ENCODE data around the gene FGF11.
"Not testable (repeated sequence)": the region's sequence is repeated elsewhere in the genome, so short reads cannot be mapped to it uniquely, and the experiment has no call there.

FGF11 gene

DNA sequence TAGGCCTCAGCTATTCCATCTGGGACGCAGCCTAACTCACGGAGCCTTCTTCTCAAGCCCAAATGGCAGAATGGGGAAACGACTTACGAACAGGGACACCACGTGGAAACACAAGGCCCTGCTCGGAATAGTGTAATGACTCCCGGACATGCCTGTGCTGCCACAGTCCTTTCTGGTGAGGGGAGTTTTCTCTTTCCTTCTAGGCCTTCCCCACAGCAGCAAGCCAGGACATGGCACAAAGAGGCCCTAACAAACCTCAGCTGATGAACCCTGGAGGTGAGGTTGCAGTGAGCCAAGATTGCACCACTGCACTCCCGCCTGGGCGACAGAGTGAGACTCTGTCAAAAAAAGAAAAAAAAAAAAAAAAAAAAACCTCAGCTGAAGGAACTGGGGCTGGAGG, 24.8 kb downstream of the FGF11 start:
- no peak for DNase-seq

DNA sequence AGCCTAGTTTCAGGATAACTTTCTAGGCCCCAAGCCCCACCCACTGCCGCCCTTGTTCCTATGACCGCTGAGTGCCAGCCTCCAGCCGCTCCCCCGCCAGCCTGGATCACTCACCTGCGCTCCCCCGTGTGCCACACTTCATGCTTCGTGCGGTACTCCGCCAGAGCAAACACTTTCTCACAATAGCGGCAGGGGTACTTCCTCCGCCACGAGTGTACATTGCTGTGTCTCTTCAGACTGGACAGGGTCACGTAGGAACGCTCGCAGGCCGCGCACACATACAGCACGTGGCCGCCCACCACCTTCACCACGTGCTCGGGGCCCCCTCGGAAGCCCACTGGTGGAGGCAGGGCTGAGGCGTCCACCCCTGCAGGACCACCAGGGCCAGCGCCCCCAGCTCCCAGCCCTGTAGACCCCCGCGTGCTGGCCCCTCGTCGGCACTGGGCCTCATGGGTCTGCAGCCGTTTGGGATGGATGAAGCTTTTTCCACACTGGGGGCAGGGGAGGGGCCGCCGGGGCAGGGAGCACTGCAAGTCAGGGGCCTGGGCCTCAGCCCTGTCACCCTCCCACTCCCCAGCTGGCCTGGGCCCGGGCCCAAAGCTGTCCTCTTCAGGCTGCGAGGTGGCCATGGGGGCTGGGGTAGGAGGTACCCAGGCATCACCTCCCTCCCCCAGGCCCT, 26.4 kb downstream of the FGF11 start:
- no peak for DNase-seq

GRCh38 chr17:7466318-7466638, 27.0 kb downstream of the FGF11 start:
- no peak for DNase-seq

GRCh38 chr17:7466639-7467341, 27.5 kb downstream of the FGF11 start:
- no peak for DNase-seq

DNA sequence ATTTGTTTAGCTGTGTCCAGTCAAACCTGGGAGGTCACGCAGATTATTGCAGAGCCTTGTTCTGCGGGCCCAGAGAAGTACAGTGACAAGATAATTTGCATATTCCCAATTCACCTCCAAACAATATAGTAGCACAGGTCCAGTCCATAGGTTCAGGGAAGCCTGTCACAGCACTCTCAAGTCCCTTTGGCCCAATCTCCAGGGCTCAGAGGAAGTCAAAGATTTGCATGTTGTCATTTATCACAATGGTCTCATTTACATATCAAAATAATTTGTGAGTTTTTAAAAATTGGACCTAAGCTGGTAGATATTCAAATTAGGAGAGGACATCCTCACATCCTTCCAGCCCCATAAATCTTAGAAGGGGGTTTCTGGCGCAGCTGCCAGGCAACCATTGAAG, 28.2 kb downstream of the FGF11 start:
- no peak for DNase-seq

- no peak for DNase-seq
Measured at GRCh38 chr17:7468290-7468689, 29.0 kb downstream of the FGF11 start.

GRCh38 chr17:7468804-7469389, 29.6 kb downstream of the FGF11 start:
- no peak for DNase-seq

- not testable (repeated sequence) for DNase-seq
Measured at GRCh38 chr17:7469843-7470242, 30.5 kb downstream of the FGF11 start.

DNA sequence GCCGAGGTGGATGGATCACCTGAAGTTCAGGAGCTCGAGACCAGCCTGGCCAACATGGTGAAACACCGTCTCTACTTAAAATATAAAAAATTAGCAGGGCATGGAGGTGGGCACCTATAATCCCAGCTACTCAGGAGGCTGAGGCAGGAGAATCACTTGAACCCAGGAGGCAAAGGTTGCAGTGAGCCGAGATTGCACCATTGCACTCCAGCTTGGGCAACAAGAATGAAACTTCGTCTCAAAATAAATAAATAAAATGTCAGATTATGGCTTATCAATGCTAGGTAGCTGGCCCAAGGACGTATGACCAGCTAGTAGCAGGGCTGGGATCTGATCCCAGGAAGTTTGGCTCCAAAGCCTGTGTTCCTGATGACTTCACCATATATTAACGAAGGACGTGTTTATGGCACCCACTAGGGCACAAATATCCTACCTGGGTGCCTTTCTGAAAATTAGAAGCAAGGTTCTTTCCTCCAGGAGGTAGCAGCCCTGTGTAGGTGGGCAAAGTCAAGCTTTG, 31.2 kb downstream of the FGF11 start:
- not testable (repeated sequence) for DNase-seq

DNA sequence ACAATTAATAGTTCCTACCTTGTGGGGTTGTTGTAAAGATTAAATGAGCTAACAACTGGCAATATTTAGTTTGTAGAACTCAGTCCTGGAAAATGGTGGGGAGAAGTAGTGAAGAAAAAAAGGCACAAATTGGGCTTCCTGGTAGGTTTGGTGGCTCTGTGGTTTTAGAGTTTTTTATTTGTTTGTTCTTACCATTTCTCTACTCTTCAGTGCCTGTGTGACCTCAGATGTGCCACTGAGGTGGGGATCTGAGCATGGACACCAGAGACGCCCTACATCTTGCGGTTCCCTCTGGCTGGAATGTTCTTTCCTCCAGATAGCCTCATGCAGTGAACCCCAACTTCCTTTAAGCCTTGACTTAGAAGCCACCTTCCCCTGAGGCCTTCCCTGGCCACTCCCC, 32.4 kb downstream of the FGF11 start:
- DNase-seq, result no peak

DNA sequence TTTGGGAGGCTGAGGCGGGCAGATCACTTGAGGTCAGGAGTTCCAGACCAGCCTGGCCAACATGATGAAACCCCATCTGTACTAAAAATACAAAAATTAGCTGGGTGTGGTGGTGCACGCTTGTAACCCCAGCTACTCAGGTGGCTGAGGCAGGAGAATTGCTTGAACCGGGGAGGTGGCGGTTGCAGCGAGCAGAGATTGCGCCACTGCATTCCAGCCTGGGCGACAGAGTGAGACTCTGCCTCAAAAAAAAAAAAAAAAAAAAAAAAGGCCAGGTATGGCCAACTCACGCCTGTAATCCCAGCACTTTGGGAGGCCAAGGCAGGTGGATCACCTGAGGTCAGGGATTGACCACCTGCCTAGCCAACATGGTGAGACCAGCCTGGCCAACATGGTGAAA, 35.5 kb downstream of the FGF11 start:
- DNase-seq, result not testable (repeated sequence)

DNA sequence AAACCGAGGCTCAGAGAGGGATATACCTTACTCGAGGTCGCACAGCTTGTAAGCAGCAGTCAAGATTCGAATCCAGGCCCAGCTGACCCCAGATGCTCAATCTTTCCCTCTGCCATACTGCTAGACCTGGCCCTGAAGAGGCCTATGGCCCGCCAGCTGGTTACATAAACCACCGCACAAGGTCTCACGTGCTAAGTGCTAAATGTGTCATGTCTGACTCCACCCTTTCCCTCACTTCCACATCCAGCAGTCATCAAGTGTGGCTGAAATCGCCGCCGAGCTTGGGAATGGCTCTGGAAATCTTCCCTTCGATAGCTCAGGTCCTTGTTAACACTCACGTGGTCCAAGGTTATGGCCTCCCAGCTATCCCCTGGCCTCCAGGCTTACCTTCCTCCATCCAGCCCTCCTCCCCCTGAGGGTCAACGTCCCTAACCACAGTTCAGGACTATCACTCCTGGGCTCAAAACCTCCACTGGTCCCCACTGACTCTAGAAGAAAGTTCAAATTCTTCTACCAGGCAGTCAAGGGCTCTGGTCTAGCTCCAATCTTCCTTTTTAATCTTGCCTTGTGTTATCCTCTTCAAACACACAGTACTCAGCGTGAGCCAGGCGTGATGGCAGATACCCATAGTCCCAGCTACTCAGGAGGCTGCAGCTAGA, 36.6 kb downstream of the FGF11 start:
- DNase-seq, result no peak

- DNase-seq, result no peak
Measured at GRCh38 chr17:7476494-7476893, 37.2 kb downstream of the FGF11 start.

- DNase-seq, result no peak
Measured at GRCh38 chr17:7476951-7477350, 37.6 kb downstream of the FGF11 start.

GRCh38 chr17:7477392-7478275, 38.3 kb downstream of the FGF11 start:
- no peak for DNase-seq

DNA sequence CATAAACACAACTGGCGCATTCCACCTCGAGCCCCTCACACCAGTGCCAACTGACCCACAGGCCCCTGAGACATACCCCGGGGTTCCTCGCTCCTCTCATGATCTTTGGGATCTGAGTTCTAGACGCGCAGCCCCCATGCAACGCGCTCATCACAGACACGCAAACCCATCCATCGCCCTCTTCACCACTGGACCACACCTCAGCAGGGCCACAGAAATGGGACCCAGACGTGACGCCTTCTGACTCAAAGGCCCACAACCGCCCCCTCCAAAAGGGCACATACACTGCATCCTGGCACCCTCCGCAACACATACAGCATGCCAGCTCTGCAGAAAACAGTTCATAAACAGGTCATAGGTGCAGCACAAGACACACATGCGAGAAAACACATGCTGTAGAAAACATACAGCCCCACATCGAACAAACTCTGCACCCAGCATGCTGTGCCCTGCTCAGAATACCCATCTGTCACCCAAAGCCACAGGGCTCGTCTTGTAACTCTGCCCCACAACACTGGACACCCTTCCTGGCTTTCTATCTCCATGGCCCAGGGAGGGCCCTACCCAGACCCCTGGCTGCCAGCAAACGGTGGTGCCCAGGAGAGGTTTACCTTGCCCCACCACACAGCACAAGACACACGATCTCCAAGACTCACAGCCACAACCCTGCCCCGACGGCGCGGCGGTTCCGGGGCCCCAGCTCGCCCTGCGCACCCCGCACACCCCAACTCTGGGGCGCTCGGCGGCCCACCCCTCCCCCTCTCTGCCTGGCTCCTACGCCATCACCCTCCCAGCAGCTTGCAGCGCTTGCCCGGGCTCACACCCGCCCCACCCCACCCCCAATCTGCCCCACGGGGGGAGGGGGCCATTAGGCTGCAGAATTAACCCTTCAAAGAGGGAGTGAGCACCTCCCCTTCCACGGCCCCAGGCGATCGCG, 39.2 kb downstream of the FGF11 start:
- DNase-seq, result no peak

GRCh38 chr17:7479213-7480088, 40.1 kb downstream of the FGF11 start, which contains the start of gene ZBTB4:
ZBTB4 (minus strand) TSS chr17:7479631; CDS start chr17:7466801, 12,830 bp downstream.
- DNase-seq, result peak; percentile 10 to 22

GRCh38 chr17:7480089-7480384, 40.7 kb downstream of the FGF11 start:
- DNase-seq, result no peak

- DNase-seq, result not testable (repeated sequence)
Measured at GRCh38 chr17:7481275-7481674, 42.0 kb downstream of the FGF11 start, which contains the start of gene SLC35G6. SLC35G6 (plus strand) TSS chr17:7481446; CDS start chr17:7481517, 71 bp downstream.
